Endothelial cell of umbilical vein (primary cell): Measurements from ENCODE around the gene FSTL1.

Source experiments
- CTCF ChIP-seq, 2 donors: IDR thresholded peaks; 1 replicate in 1 of 2; 2 replicates in 1 of 2; pipeline ENCODE4 v1.5.1; 2011; ENCODE audit warnings: low read length in 2 of 2, mild to moderate bottlenecking in 2 of 2, moderate library complexity in 2 of 2, control low read depth in 1 of 2, inconsistent platforms in 1 of 2, low read depth in 1 of 2; ENCODE audit not compliant: insufficient read depth in 1 of 2; ENCODE audit errors: extremely low read depth in 1 of 2
- POLR2A ChIP-seq: IDR thresholded peaks from 2 replicates; pipeline ENCODE4 v1.6.1; 2012; ENCODE audit warnings: low read depth, mild to moderate bottlenecking, control low read depth, low read length

- TF ChIP-seq CTCF (IDR thresholded peaks at IDR 0.05; ENCODE audit: extremely low read depth in 1 of 2, insufficient read depth in 1 of 2, low read depth in 1 of 2, low read length in 2 of 2) (no peak), POLR2A (no peak)
These were observed 10.1 kb upstream of the FSTL1 start for GRCh38 chr3:120460862-120461261.
